Progenitor cell of endocrine pancreas (in vitro differentiated cells): ENCODE results near the gene CLIC2. TPM values are rescaled to one million over a fixed set of nuclear protein-coding genes. Genes with fewer than 3 reads are reported as not detected.

ENCODE experiments used
- DNase-seq: peaks from one replicate; pipeline ENCODE4 v3.0.0; 2021; ENCODE audit warnings: low spot score; ENCODE audit not compliant: unreplicated experiment
- H3K27ac Mint-ChIP-seq: 2 replicates; pipeline ENCODE4 v1.8.0; 2021; ENCODE audit warnings: mild to moderate bottlenecking, moderate library complexity, mixed read lengths
- H3K27me3 Mint-ChIP-seq: 2 replicates; pipeline ENCODE4 v1.8.0; 2021; ENCODE audit warnings: mixed read lengths
- H3K36me3 Mint-ChIP-seq: 2 replicates; pipeline ENCODE4 v1.8.0; 2022; ENCODE audit warnings: mixed read lengths; ENCODE audit not compliant: insufficient read depth
- H3K4me1 Mint-ChIP-seq: 2 replicates; pipeline ENCODE4 v1.8.0; 2021; ENCODE audit warnings: low read depth, mixed read lengths
- H3K4me3 Mint-ChIP-seq: 2 replicates; pipeline ENCODE4 v1.8.0; 2021; ENCODE audit warnings: low read depth, mild to moderate bottlenecking, moderate library complexity, mixed read lengths
- H3K9me3 Mint-ChIP-seq: 2 replicates; pipeline ENCODE4 v1.8.0; 2021; ENCODE audit warnings: low read depth, mixed read lengths
- CTCF ChIP-seq: fragments of 200-600 bp; sonication (generic); IDR thresholded peaks from one replicate; pipeline ENCODE4 v1.5.0; 2021; ENCODE audit warnings: antibody characterized with exemption, mild to moderate bottlenecking; ENCODE audit not compliant: unreplicated experiment
- total RNA-seq: library from RNA; stranded (reverse); gene quantifications from 2 replicates; pipeline ENCODE4 v1.2.1, GENCODE V29; 2021

CLIC2 gene
- total RNA-seq, 1 donor from 2014 or later, result 0.93 TPM

DNA sequence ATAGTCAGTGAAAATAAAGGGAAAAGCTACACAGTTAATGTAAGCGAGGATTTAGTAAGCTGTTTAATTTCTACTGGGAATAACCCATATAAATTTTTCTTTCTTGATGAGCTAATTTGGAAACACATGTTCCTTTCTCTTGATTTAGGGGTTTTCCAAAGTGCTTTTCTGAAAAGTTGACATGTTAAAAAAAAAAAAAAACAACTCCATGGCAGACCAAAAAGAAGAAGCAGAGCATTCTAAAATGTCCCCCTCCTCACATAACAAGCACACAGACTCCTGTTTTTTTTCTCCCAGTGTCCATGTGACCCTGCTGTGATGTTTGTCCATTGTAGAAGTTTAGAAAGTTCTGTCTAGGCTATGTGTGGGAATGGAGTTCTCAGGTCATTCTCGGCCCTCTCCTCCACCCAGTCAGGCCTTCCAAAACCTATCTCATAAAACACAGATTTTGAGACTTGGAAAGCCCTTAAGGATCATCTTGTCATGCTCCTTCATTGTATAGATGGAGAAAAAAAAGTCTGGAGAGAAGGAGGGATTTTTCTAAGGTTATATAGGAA is 792 bp downstream of the CLIC2 start:
- no peak for DNase-seq
- Mint-ChIP-seq H3K4me1 (no peaks in the 10 kb centered on the region), H3K4me3 (no peak overlapping the region), H3K36me3 (no peaks in the 10 kb centered on the region), H3K9me3 (peaks cover 14% of the 10 kb centered on the region), H3K27ac (no peak overlapping the region), H3K27me3 (no peaks in the 10 kb centered on the region)
- TF ChIP-seq CTCF, result no peak

GRCh38 chrX:155330992-155331391 is 3.4 kb downstream of the CLIC2 start:
- Mint-ChIP-seq H3K27ac (no peak overlapping the region), H3K4me1 (no peaks in the 10 kb centered on the region), H3K36me3 (no peaks in the 10 kb centered on the region), H3K9me3 (peaks cover 24% of the 10 kb centered on the region), H3K27me3 (no peaks in the 10 kb centered on the region), H3K4me3 (no peak overlapping the region)
- DNase-seq, result no peak
- TF ChIP-seq CTCF, result no peak

GRCh38 chrX:155329293-155329692 is 5.1 kb downstream of the CLIC2 start:
- no peaks in the 10 kb centered on the region for H3K27me3 Mint-ChIP-seq
- no peaks in the 10 kb centered on the region for H3K36me3 Mint-ChIP-seq
- no peak for DNase-seq
- no peaks in the 10 kb centered on the region for H3K4me1 Mint-ChIP-seq
- TF ChIP-seq CTCF, result no peak
- peaks cover 31% of the 10 kb centered on the region for H3K9me3 Mint-ChIP-seq
- H3K27ac Mint-ChIP-seq, result no peak overlapping the region
- no peak overlapping the region for H3K4me3 Mint-ChIP-seq

GRCh38 chrX:155326610-155327009 is 7.8 kb downstream of the CLIC2 start:
- no peak for DNase-seq
- no peak for TF ChIP-seq CTCF
- Mint-ChIP-seq H3K36me3 (no peaks in the 10 kb centered on the region), H3K27ac (no peak overlapping the region), H3K9me3 (peaks cover 45% of the 10 kb centered on the region), H3K27me3 (no peaks in the 10 kb centered on the region), H3K4me3 (no peak overlapping the region), H3K4me1 (no peaks in the 10 kb centered on the region)

GRCh38 chrX:155314260-155314659 is 20.2 kb downstream of the CLIC2 start:
- Mint-ChIP-seq H3K4me1 (peaks cover 8% of the 10 kb centered on the region), H3K4me3 (no peak overlapping the region), H3K27ac (no peak overlapping the region), H3K9me3 (peaks cover 58% of the 10 kb centered on the region), H3K27me3 (no peaks in the 10 kb centered on the region), H3K36me3 (peaks cover 3% of the 10 kb centered on the region)
- no peak for DNase-seq
- no peak for TF ChIP-seq CTCF
